ENCODE measurements around the gene TLDC2. TPM values are rescaled to one million over a fixed set of nuclear protein-coding genes. Genes with fewer than 3 reads are reported as not detected.
"Not testable (repeated sequence)": the region's sequence is repeated elsewhere in the genome, so short reads cannot be mapped to it uniquely, and the experiment has no call there.

The TLDC2 gene
- polyA plus RNA-seq, 3 donors, result 0.10 to 0.26 TPM; not detected in 1

GRCh38 chr20:36886859-36887751, 11.2 kb downstream of the TLDC2 start:
- H3K27ac ChIP-seq (ENCODE audit: low read depth, low read length), result no peak overlapping the region
- WGBS, 3 donors, result 22 to 27% (median 25%) methylated on average over 24 of the region's 24 CpGs

- WGBS, 3 donors, result 40 to 49% (median 48%) methylated on average over 6 of the region's 6 CpGs
- no peak overlapping the region for H3K27ac ChIP-seq (ENCODE audit: low read depth, low read length)
These were observed 11.8 kb downstream of the TLDC2 start for GRCh38 chr20:36887752-36888090.

- 77 to 85% (median 82%) methylated on average over 15 of the region's 15 CpGs for WGBS, 3 donors
- no peak overlapping the region for H3K27ac ChIP-seq (ENCODE audit: low read depth, low read length)
These were observed 13.1 kb downstream of the TLDC2 start for GRCh38 chr20:36888880-36889516.

GRCh38 chr20:36890586-36890985, 14.6 kb downstream of the TLDC2 start:
- 88 to 89% (median 89%) methylated on average over 9 of the region's 9 CpGs for WGBS, 3 donors

GRCh38 chr20:36891211-36891610, 15.3 kb downstream of the TLDC2 start:
- H3K27ac ChIP-seq (ENCODE audit: low read depth, low read length), result no peak overlapping the region
- WGBS, 3 donors, result 89 to 93% (median 93%) methylated on average over 4 of the region's 4 CpGs

More at GRCh38 chr20:36890586-36890985, 14.6 kb downstream of the TLDC2 start:
- no peak overlapping the region for H3K27ac ChIP-seq (ENCODE audit: low read depth, low read length)

- H3K27ac ChIP-seq (ENCODE audit: low read depth, low read length), result no peak overlapping the region
- 88 to 97% (median 90%) methylated on average over 3 of the region's 3 CpGs for WGBS, 3 donors
These were observed 17.9 kb downstream of the TLDC2 start for GRCh38 chr20:36893801-36894200.

- 82 to 89% (median 88%) methylated on average over 2 of the region's 2 CpGs for WGBS, 3 donors
- no peak overlapping the region for H3K27ac ChIP-seq (ENCODE audit: low read depth, low read length)
These were observed 19.1 kb downstream of the TLDC2 start for GRCh38 chr20:36895036-36895435.

- WGBS, 3 donors, result 82 to 97% (median 95%) methylated on average over 2 of the region's 2 CpGs
These were observed 28.8 kb downstream of the TLDC2 start for GRCh38 chr20:36904690-36905089.

GRCh38 chr20:36905566-36905965, 29.6 kb downstream of the TLDC2 start:
- 96 to 97% (median 97%) methylated on average over 10 of the region's 10 CpGs for WGBS, 3 donors
- not testable (repeated sequence) for H3K27ac ChIP-seq (ENCODE audit: low read depth, low read length)

More at GRCh38 chr20:36904690-36905089, 28.8 kb downstream of the TLDC2 start:
- H3K27ac ChIP-seq (ENCODE audit: low read depth, low read length), result no peak overlapping the region

GRCh38 chr20:36906086-36906485, 30.1 kb downstream of the TLDC2 start:
- 97 to 98% (median 97%) methylated on average over 7 of the region's 7 CpGs for WGBS, 3 donors
- not testable (repeated sequence) for H3K27ac ChIP-seq (ENCODE audit: low read depth, low read length)

GRCh38 chr20:36908603-36909002, 32.7 kb downstream of the TLDC2 start:
- 65 to 84% (median 65%) methylated on average over 4 of the region's 4 CpGs for WGBS, 3 donors
- H3K27ac ChIP-seq (ENCODE audit: low read depth, low read length), result no peak overlapping the region

GRCh38 chr20:36916199-36916598, 40.3 kb downstream of the TLDC2 start:
- WGBS, 3 donors, result 93 to 97% (median 94%) methylated on average over 2 of the region's 2 CpGs
- no peak overlapping the region for H3K27ac ChIP-seq (ENCODE audit: low read depth, low read length)

GRCh38 chr20:36917240-36917639, 41.3 kb downstream of the TLDC2 start:
- WGBS, 3 donors, result 97 to 99% (median 97%) methylated on average over 6 of the region's 6 CpGs
- no peak overlapping the region for H3K27ac ChIP-seq (ENCODE audit: low read depth, low read length)

GRCh38 chr20:36917943-36918342, 42.0 kb downstream of the TLDC2 start:
- H3K27ac ChIP-seq (ENCODE audit: low read depth, low read length), result no peak overlapping the region

- WGBS, 3 donors, result 9 to 12% (median 9%) methylated on average over 2 of the region's 2 CpGs
- H3K27ac ChIP-seq (ENCODE audit: low read depth, low read length), result no peak overlapping the region
These were observed 43.9 kb downstream of the TLDC2 start for GRCh38 chr20:36919715-36920333.

- H3K27ac ChIP-seq (ENCODE audit: low read depth, low read length), result no peak overlapping the region
- 83 to 94% (median 93%) methylated on average over 8 of the region's 8 CpGs for WGBS, 3 donors
These were observed 44.4 kb downstream of the TLDC2 start for GRCh38 chr20:36920334-36920730.

- no peak overlapping the region for H3K27ac ChIP-seq (ENCODE audit: low read depth, low read length)
- 85 to 88% (median 86%) methylated on average over 9 of the region's 9 CpGs for WGBS, 3 donors
These were observed 48.5 kb downstream of the TLDC2 start for GRCh38 chr20:36924167-36925045.

GRCh38 chr20:36925234-36925633, 49.3 kb downstream of the TLDC2 start:
- H3K27ac ChIP-seq (ENCODE audit: low read depth, low read length), result no peak overlapping the region
- 79 to 88% (median 81%) methylated on average over 2 of the region's 2 CpGs for WGBS, 3 donors

Measured in adipose tissue (tissue), 3 donors.